ENCODE measurements around the gene IFRD1.
"Not testable (repeated sequence)": the region's sequence is repeated elsewhere in the genome, so short reads cannot be mapped to it uniquely, and the experiment has no call there.

Gene IFRD1

GRCh38 chr7:112450807-112451761 is 824 bp downstream of the IFRD1 start:
- Mint-ChIP-seq H3K27me3 (no peaks in the 10 kb centered on the region), H3K9me3 (no peaks in the 10 kb centered on the region), H3K4me3 (peak overlapping the region; percentile 94), H3K27ac (peak overlapping the region; percentile 99), H3K36me3 (peaks cover 4% of the 10 kb centered on the region), H3K4me1 (peaks cover 20% of the 10 kb centered on the region)
- peak; percentile 79 to 82 for DNase-seq (ENCODE audit: low spot score in 2 of 2)
- peak; percentile 78 for ATAC-seq (ENCODE audit: low read depth)

DNA sequence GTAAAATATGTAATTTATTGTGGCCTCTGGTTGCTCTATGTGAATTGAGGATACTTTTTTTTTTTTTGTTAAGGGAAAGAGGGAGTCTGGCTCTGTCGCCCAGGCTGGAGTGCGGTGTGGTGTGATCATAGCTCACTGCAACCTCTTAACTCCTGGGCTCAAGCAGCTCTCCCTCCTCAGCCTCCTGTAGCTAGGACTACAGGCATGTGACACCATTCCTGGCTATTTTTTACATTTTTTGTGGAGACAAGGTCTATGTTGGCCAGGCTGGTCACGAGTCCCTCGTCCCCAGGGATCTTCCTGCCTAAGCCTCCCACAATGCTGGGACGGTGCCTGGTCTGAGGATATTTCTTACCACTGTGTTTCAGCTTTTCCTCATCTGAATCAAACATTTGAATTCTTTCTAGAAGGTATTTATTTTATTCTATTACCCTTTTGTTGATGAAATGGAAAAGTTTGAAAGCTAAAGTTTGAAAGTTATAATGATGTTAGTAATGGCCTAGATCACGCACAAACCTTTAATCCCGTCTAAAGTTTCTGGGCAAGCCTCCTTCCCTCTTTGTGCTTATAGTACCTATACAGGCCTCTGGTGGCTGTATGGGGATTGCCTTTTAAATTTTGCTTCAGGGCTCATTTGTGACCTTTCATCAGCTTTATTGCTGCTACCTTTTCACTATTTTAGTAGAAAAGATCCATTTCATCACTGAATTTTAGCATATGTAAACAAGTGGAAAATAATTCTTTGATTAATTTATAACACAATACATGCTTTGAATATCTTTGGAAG is 2.0 kb downstream of the IFRD1 start:
- peak overlapping the region; percentile 94 for H3K4me3 Mint-ChIP-seq
- H3K27ac Mint-ChIP-seq = no peak overlapping the region
- H3K9me3 Mint-ChIP-seq = no peaks in the 10 kb centered on the region
- ATAC-seq (ENCODE audit: low read depth) = no peak
- H3K36me3 Mint-ChIP-seq = peaks cover 4% of the 10 kb centered on the region
- peaks cover 20% of the 10 kb centered on the region for H3K4me1 Mint-ChIP-seq
- DNase-seq (ENCODE audit: low spot score in 2 of 2) = no peak
- H3K27me3 Mint-ChIP-seq = no peaks in the 10 kb centered on the region

- H3K36me3 Mint-ChIP-seq = peaks cover 6% of the 10 kb centered on the region
- no peaks in the 10 kb centered on the region for H3K9me3 Mint-ChIP-seq
- no peaks in the 10 kb centered on the region for H3K27me3 Mint-ChIP-seq
- DNase-seq (ENCODE audit: low spot score in 2 of 2) (no peak), ATAC-seq (ENCODE audit: low read depth) (no peak)
- H3K27ac Mint-ChIP-seq = no peak overlapping the region
- peaks cover 20% of the 10 kb centered on the region for H3K4me1 Mint-ChIP-seq
- no peak overlapping the region for H3K4me3 Mint-ChIP-seq
Measured at GRCh38 chr7:112453505-112454171, 3.4 kb downstream of the IFRD1 start.

DNA sequence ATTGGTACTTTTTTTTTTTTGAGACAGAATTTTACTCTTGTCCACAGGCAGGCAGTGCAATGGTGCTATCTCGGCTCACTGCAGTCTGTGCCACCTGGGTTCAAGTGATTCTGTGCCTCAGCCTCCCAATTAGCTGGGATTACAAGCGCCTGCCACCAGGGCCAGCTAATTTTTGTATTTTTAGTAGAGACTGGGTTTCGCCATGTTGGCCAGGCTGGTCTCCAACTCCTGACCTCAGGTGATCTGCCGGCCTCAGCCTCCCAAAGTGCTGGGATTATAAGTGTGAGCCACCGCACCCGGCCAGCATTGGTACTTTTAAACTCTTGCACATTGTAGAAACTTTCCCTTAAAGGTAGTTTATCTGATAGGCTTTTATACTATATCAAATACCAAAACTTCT is 3.9 kb downstream of the IFRD1 start:
- ATAC-seq (ENCODE audit: low read depth) = not testable (repeated sequence)

GRCh38 chr7:112459645-112460044 is 9.4 kb downstream of the IFRD1 start:
- no peak overlapping the region for H3K27ac Mint-ChIP-seq
- H3K4me1 Mint-ChIP-seq = no peaks in the 10 kb centered on the region
- DNase-seq (ENCODE audit: low spot score in 2 of 2) (no peak), ATAC-seq (ENCODE audit: low read depth) (no peak)
- no peaks in the 10 kb centered on the region for H3K9me3 Mint-ChIP-seq
- H3K36me3 Mint-ChIP-seq = peaks cover 21% of the 10 kb centered on the region
- no peak overlapping the region for H3K4me3 Mint-ChIP-seq
- H3K27me3 Mint-ChIP-seq = no peaks in the 10 kb centered on the region

More for the DNA sequence above, 3.9 kb downstream of the IFRD1 start:
- not testable (repeated sequence) for H3K27me3 Mint-ChIP-seq; H3K9me3 Mint-ChIP-seq; H3K4me3 Mint-ChIP-seq; DNase-seq (ENCODE audit: low spot score in 2 of 2); H3K27ac Mint-ChIP-seq
- Mint-ChIP-seq H3K36me3 (peaks cover 11% of the 10 kb centered on the region), H3K4me1 (peaks cover 19% of the 10 kb centered on the region)

GRCh38 chr7:112462236-112462635 is 12.0 kb downstream of the IFRD1 start:
- no peaks in the 10 kb centered on the region for H3K27me3 Mint-ChIP-seq
- no peak for ATAC-seq (ENCODE audit: low read depth)
- peaks cover 20% of the 10 kb centered on the region for H3K36me3 Mint-ChIP-seq
- no peak overlapping the region for H3K27ac Mint-ChIP-seq
- H3K9me3 Mint-ChIP-seq = no peaks in the 10 kb centered on the region
- H3K4me1 Mint-ChIP-seq = no peaks in the 10 kb centered on the region
- H3K4me3 Mint-ChIP-seq = no peak overlapping the region
- DNase-seq (ENCODE audit: low spot score in 2 of 2) = no peak

DNA sequence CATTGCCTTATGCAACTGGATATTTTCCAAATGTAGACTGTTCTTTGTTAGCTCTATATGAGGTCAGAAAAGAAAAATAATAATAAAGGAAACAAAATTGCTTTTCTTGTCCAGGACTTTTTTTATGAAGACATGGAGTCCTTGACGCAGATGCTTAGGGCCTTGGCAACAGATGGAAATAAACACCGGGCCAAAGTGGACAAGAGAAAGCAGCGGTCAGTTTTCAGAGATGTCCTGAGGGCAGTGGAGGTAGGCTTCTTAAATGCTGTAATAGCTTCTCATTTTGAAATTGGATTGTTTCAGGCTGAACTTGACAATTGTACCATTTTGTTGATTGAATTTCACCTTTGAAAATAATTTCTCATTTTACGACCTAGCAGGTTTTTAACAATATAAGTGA is 17.6 kb downstream of the IFRD1 start:
- DNase-seq (ENCODE audit: low spot score in 2 of 2) = no peak
- ATAC-seq (ENCODE audit: low read depth) = no peak
- Mint-ChIP-seq H3K27ac (no peak overlapping the region), H3K36me3 (peaks cover 35% of the 10 kb centered on the region), H3K9me3 (no peaks in the 10 kb centered on the region), H3K4me3 (no peak overlapping the region), H3K27me3 (no peaks in the 10 kb centered on the region), H3K4me1 (no peaks in the 10 kb centered on the region)

- peaks cover 40% of the 10 kb centered on the region for H3K36me3 Mint-ChIP-seq
- H3K27ac Mint-ChIP-seq = no peak overlapping the region
- no peaks in the 10 kb centered on the region for H3K4me1 Mint-ChIP-seq
- no peaks in the 10 kb centered on the region for H3K27me3 Mint-ChIP-seq
- DNase-seq (ENCODE audit: low spot score in 2 of 2) (no peak), ATAC-seq (ENCODE audit: low read depth) (no peak)
- no peaks in the 10 kb centered on the region for H3K9me3 Mint-ChIP-seq
- no peak overlapping the region for H3K4me3 Mint-ChIP-seq
Measured at GRCh38 chr7:112470194-112470593, 19.9 kb downstream of the IFRD1 start.

DNA sequence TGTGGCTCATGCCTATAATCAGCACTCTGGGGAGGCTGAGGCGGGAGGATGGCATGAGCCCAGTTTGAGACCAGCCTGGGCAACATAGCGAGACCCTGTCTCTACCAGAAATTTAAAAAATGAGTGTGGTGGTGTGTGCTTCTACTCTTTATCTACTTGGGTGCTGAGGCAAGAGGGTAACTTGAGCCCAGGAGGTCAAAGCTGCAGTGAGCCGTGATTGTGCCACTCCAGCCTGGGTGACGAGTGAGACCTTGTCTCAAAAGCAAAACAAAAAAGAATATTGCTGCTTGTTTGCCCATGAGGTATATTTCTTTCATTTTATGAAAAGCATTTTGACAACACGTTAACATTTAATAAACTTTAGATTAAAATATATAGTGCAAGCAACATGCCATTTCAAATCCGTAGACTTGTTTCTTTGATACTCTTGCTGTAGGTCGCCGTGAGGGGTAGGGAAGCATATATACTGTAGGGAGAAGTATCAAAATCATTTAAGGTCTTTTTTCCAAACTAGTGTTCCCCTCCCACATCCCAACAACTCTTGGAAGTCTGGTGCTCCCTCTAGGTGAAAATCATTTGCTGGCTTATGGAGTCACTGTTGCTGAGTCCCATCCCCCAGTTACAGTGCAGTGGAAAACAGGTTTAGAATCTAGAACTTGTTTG is 26.3 kb downstream of the IFRD1 start:
- peaks cover 24% of the 10 kb centered on the region for H3K36me3 Mint-ChIP-seq
- DNase-seq (ENCODE audit: low spot score in 2 of 2) (no peak), ATAC-seq (ENCODE audit: low read depth) (no peak)
- no peaks in the 10 kb centered on the region for H3K9me3 Mint-ChIP-seq
- H3K27me3 Mint-ChIP-seq = no peaks in the 10 kb centered on the region
- no peaks in the 10 kb centered on the region for H3K4me1 Mint-ChIP-seq
- H3K27ac Mint-ChIP-seq = no peak overlapping the region
- no peak overlapping the region for H3K4me3 Mint-ChIP-seq

DNA sequence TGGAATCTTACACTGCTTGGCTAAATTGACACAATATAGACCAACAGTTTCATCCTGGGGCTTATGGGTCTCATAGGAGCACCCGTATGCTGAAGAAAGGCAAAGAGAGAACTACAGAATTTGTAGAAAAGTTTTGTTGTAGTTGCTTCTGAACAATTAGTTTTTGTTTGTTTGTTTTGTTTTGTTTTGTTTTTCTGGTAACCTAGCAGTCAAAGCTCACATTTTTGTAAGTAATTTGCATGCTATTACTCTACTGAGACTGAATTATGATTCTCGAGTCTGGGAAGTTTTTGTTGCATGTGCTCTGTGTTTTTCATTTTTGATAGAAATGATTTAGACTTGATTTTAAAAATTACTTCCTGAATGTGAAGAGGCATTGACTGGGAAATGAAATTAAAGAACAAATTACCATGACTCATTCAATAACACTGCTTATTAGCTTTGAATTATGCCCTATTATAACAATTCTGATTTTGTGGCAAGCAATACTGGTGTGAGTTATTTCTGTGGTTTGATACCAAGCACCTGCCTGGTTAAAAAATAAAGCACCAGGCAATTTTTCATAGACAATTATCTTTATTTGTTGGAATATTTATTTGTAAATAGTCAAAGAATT is 31.0 kb downstream of the IFRD1 start:
- Mint-ChIP-seq H3K27ac (no peak overlapping the region), H3K36me3 (peaks cover 5% of the 10 kb centered on the region)
- no peak for ATAC-seq (ENCODE audit: low read depth)

DNA sequence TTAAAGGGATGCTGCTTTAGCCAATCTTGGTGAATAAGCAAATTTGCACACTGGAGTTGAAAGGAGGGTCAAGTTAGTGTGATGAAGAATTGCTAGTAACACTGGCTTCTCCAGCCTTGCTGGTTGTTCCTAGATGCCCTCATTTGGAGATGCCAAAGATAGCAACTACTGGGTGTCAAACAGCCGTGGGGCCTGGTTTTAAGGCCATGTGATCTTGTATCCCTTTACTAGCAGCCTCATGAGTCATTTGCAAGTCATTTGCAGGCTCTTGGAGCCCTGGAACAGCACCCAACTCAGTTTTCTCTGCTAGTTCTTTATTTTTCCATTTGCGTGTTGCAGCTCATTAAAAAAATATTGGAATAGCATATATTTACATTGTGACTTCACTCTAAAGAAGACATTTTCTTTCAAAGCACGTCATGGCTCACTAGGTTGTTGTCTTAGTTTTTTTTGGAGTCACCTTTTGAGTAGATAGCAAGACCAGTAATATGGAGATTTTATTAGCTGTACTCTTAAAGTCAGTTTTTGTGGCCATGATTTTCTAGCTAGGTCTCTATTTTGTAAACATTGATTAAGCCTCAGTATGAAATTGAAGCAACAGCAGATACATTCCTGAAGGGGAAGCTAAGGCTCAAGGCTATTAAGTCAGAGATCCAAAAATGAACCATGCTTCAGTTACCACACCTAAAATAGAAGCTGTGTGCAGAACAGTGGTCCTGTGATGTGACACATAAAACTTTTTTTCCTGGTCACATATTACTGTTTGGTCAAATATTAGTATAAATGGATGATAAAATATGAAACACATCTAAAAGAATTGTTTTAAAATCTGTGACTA is 31.8 kb downstream of the IFRD1 start:
- H3K27ac Mint-ChIP-seq = no peak overlapping the region
- no peaks in the 10 kb centered on the region for H3K36me3 Mint-ChIP-seq
- ATAC-seq (ENCODE audit: low read depth) (no peak), DNase-seq (ENCODE audit: low spot score in 2 of 2) (no peak)
- no peak overlapping the region for H3K4me3 Mint-ChIP-seq
- no peaks in the 10 kb centered on the region for H3K27me3 Mint-ChIP-seq
- no peaks in the 10 kb centered on the region for H3K9me3 Mint-ChIP-seq
- no peaks in the 10 kb centered on the region for H3K4me1 Mint-ChIP-seq

More for the DNA sequence above, 31.0 kb downstream of the IFRD1 start:
- no peaks in the 10 kb centered on the region for H3K27me3 Mint-ChIP-seq
- no peaks in the 10 kb centered on the region for H3K4me1 Mint-ChIP-seq
- H3K9me3 Mint-ChIP-seq = no peaks in the 10 kb centered on the region
- no peak overlapping the region for H3K4me3 Mint-ChIP-seq
- no peak for DNase-seq (ENCODE audit: low spot score in 2 of 2)

DNA sequence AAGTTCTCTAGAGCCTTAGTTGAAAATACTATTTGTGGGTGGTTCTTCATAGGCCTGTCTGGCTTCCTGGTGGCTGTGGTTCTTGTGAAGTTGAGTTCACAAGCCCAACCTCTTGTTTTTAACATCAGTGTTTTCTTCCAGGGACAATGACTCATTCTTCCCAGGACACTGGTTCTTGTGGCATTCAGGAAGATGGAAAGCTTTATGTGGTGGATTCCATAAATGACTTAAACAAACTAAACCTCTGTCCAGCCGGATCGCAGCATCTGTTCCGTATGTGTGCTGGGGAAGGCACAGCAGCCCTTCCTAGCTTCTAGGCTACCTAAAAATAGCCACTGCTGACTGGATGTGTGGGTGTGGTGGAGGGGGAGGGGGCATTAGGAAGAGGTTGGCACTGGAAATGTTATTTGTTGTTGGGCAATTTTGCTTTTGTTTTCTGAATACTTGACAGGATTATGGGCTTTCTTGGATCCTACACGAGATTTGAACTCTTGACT is 34.5 kb downstream of the IFRD1 start:
- ATAC-seq (ENCODE audit: low read depth) = no peak
- H3K4me3 Mint-ChIP-seq = no peak overlapping the region
- H3K9me3 Mint-ChIP-seq = no peaks in the 10 kb centered on the region
- no peak for DNase-seq (ENCODE audit: low spot score in 2 of 2)
- H3K27ac Mint-ChIP-seq = no peak overlapping the region
- H3K4me1 Mint-ChIP-seq = no peaks in the 10 kb centered on the region
- no peaks in the 10 kb centered on the region for H3K36me3 Mint-ChIP-seq
- H3K27me3 Mint-ChIP-seq = no peaks in the 10 kb centered on the region

Data from memory B cell (primary cell).